ENCODE data around the gene ZG16.
"Not testable (repeated sequence)": the region's sequence is repeated elsewhere in the genome, so short reads cannot be mapped to it uniquely, and the experiment has no call there.

ZG16 gene

GRCh38 chr16:29765167-29766032 is 12.7 kb upstream of the ZG16 start:
- Histone ChIP-seq H3K36me3 (ENCODE audit: insufficient read depth, insufficient read length, low read length) (no peaks in the 10 kb centered on the region), H3K27me3 (ENCODE audit: insufficient read depth, insufficient read length) (no peaks in the 10 kb centered on the region), H3K9me3 (ENCODE audit: insufficient read depth, low read length) (no peaks in the 10 kb centered on the region), H3K9ac (ENCODE audit: insufficient read length, low read depth) (no peak overlapping the region), H3K4me1 (ENCODE audit: insufficient read depth, insufficient read length) (peaks cover 5% of the 10 kb centered on the region), H3K4me3 (ENCODE audit: insufficient read length, low read depth) (no peak overlapping the region)
- TF ChIP-seq ZNF274 (IDR thresholded peaks at IDR 0.05; ENCODE audit: low read depth, low read length) (no peak), YY1 (IDR thresholded peaks at IDR 0.05; ENCODE audit: insufficient read depth, insufficient read length) (no peak), SUZ12 (IDR thresholded peaks at IDR 0.05; ENCODE audit: extremely low read depth, insufficient read depth, insufficient read length) (no peak)
- DNase-seq (ENCODE audit: low read depth, low spot score) = no peak

- DNase-seq (ENCODE audit: low read depth, low spot score) = no peak
- peaks cover 2% of the 10 kb centered on the region for H3K4me1 ChIP-seq (ENCODE audit: insufficient read depth, insufficient read length)
- no peak overlapping the region for H3K4me3 ChIP-seq (ENCODE audit: insufficient read length, low read depth)
- no peaks in the 10 kb centered on the region for H3K36me3 ChIP-seq (ENCODE audit: insufficient read depth, insufficient read length, low read length)
- H3K27me3 ChIP-seq (ENCODE audit: insufficient read depth, insufficient read length) = no peaks in the 10 kb centered on the region
- TF ChIP-seq ZNF274 (IDR thresholded peaks at IDR 0.05; ENCODE audit: low read depth, low read length) = no peak
- no peak for TF ChIP-seq YY1 (IDR thresholded peaks at IDR 0.05; ENCODE audit: insufficient read depth, insufficient read length)
- TF ChIP-seq SUZ12 (IDR thresholded peaks at IDR 0.05; ENCODE audit: extremely low read depth, insufficient read depth, insufficient read length) = no peak
- no peaks in the 10 kb centered on the region for H3K9me3 ChIP-seq (ENCODE audit: insufficient read depth, low read length)
- H3K9ac ChIP-seq (ENCODE audit: insufficient read length, low read depth) = no peak overlapping the region
Observed at GRCh38 chr16:29766571-29766970, 11.5 kb upstream of the ZG16 start.

GRCh38 chr16:29767062-29767461 is 11.0 kb upstream of the ZG16 start:
- no peaks in the 10 kb centered on the region for H3K9me3 ChIP-seq (ENCODE audit: insufficient read depth, low read length)
- H3K4me3 ChIP-seq (ENCODE audit: insufficient read length, low read depth) = no peak overlapping the region
- H3K27me3 ChIP-seq (ENCODE audit: insufficient read depth, insufficient read length) = no peaks in the 10 kb centered on the region
- H3K4me1 ChIP-seq (ENCODE audit: insufficient read depth, insufficient read length) = peaks cover 2% of the 10 kb centered on the region
- no peak for TF ChIP-seq SUZ12 (IDR thresholded peaks at IDR 0.05; ENCODE audit: extremely low read depth, insufficient read depth, insufficient read length)
- TF ChIP-seq ZNF274 (IDR thresholded peaks at IDR 0.05; ENCODE audit: low read depth, low read length) = no peak
- TF ChIP-seq YY1 (IDR thresholded peaks at IDR 0.05; ENCODE audit: insufficient read depth, insufficient read length) = no peak
- H3K36me3 ChIP-seq (ENCODE audit: insufficient read depth, insufficient read length, low read length) = no peaks in the 10 kb centered on the region
- no peak overlapping the region for H3K9ac ChIP-seq (ENCODE audit: insufficient read length, low read depth)
- no peak for DNase-seq (ENCODE audit: low read depth, low spot score)

- H3K4me1 ChIP-seq (ENCODE audit: insufficient read depth, insufficient read length) = peaks cover 2% of the 10 kb centered on the region
- no peak for DNase-seq (ENCODE audit: low read depth, low spot score)
- TF ChIP-seq ZNF274 (IDR thresholded peaks at IDR 0.05; ENCODE audit: low read depth, low read length) (no peak), SUZ12 (IDR thresholded peaks at IDR 0.05; ENCODE audit: extremely low read depth, insufficient read depth, insufficient read length) (no peak), YY1 (IDR thresholded peaks at IDR 0.05; ENCODE audit: insufficient read depth, insufficient read length) (no peak)
- no peak overlapping the region for H3K4me3 ChIP-seq (ENCODE audit: insufficient read length, low read depth)
- H3K9ac ChIP-seq (ENCODE audit: insufficient read length, low read depth) = no peak overlapping the region
- H3K27me3 ChIP-seq (ENCODE audit: insufficient read depth, insufficient read length) = no peaks in the 10 kb centered on the region
- no peaks in the 10 kb centered on the region for H3K36me3 ChIP-seq (ENCODE audit: insufficient read depth, insufficient read length, low read length)
- H3K9me3 ChIP-seq (ENCODE audit: insufficient read depth, low read length) = no peaks in the 10 kb centered on the region
Observed at GRCh38 chr16:29769507-29769906, 8.5 kb upstream of the ZG16 start.

GRCh38 chr16:29770250-29770929 is 7.7 kb upstream of the ZG16 start:
- Histone ChIP-seq H3K4me1 (ENCODE audit: insufficient read depth, insufficient read length) (peaks cover under 1% of the 10 kb centered on the region), H3K36me3 (ENCODE audit: insufficient read depth, insufficient read length, low read length) (no peaks in the 10 kb centered on the region), H3K27me3 (ENCODE audit: insufficient read depth, insufficient read length) (no peaks in the 10 kb centered on the region), H3K4me3 (ENCODE audit: insufficient read length, low read depth) (no peak overlapping the region), H3K9me3 (ENCODE audit: insufficient read depth, low read length) (no peaks in the 10 kb centered on the region), H3K9ac (ENCODE audit: insufficient read length, low read depth) (no peak overlapping the region)
- DNase-seq (ENCODE audit: low read depth, low spot score) = no peak
- TF ChIP-seq YY1 (IDR thresholded peaks at IDR 0.05; ENCODE audit: insufficient read depth, insufficient read length) (no peak), ZNF274 (IDR thresholded peaks at IDR 0.05; ENCODE audit: low read depth, low read length) (no peak)

GRCh38 chr16:29772330-29772729 is 5.7 kb upstream of the ZG16 start:
- H3K4me3 ChIP-seq (ENCODE audit: insufficient read length, low read depth); H3K9ac ChIP-seq (ENCODE audit: insufficient read length, low read depth); H3K9me3 ChIP-seq (ENCODE audit: insufficient read depth, low read length); DNase-seq (ENCODE audit: low read depth, low spot score); H3K36me3 ChIP-seq (ENCODE audit: insufficient read depth, insufficient read length, low read length); H3K4me1 ChIP-seq (ENCODE audit: insufficient read depth, insufficient read length); H3K27me3 ChIP-seq (ENCODE audit: insufficient read depth, insufficient read length): not testable (repeated sequence)

GRCh38 chr16:29774730-29775129 is 3.3 kb upstream of the ZG16 start:
- Histone ChIP-seq H3K4me1 (ENCODE audit: insufficient read depth, insufficient read length) (peaks cover 3% of the 10 kb centered on the region), H3K9me3 (ENCODE audit: insufficient read depth, low read length) (no peaks in the 10 kb centered on the region), H3K36me3 (ENCODE audit: insufficient read depth, insufficient read length, low read length) (no peaks in the 10 kb centered on the region), H3K27me3 (ENCODE audit: insufficient read depth, insufficient read length) (peaks cover 3% of the 10 kb centered on the region), H3K4me3 (ENCODE audit: insufficient read length, low read depth) (no peak overlapping the region), H3K9ac (ENCODE audit: insufficient read length, low read depth) (no peak overlapping the region)
- TF ChIP-seq YY1 (IDR thresholded peaks at IDR 0.05; ENCODE audit: insufficient read depth, insufficient read length) (no peak), ZNF274 (IDR thresholded peaks at IDR 0.05; ENCODE audit: low read depth, low read length) (no peak), SUZ12 (IDR thresholded peaks at IDR 0.05; ENCODE audit: extremely low read depth, insufficient read depth, insufficient read length) (no peak)
- DNase-seq (ENCODE audit: low read depth, low spot score) = no peak

Data from NT2/D1 (cell line).